Panc1 (cell line): ENCODE data around the gene SMIM36. TPM values are rescaled to one million over a fixed set of nuclear protein-coding genes. Genes with fewer than 3 reads are reported as not detected.
A peak's percentile ranks its signal among the peaks of the same experiment; 100 is the strongest.

Experiments
- ATAC-seq: fragments of 200-7000 bp; cut with Tn5 transposase; 2 replicates; pipeline ENCODE4 v1.9.1; 2020; ENCODE audit warnings: mild to moderate bottlenecking, moderate library complexity
- BruUV-seq: library from RNA; stranded (reverse); fragments of 400-500 nt; replicated peaks from 2 replicates; lab custom pipeline; 2021; lab: Mats Ljungman, UMichigan
- CTCF ChIA-PET: fragments of 300-600 bp; sonication (Branson Sonifier 250); formaldehyde crosslinking; loops from one replicate; lab custom pipeline; 2022; ENCODE audit warnings: antibody characterized with exemption; lab: Charles Lee
- POLR2A ChIA-PET: fragments of 300-600 bp; sonication (Branson Sonifier 250); formaldehyde crosslinking; loops from one replicate; lab custom pipeline; 2022; ENCODE audit warnings: antibody characterized with exemption; lab: Charles Lee
- DNase-seq: peaks from one replicate; pipeline ENCODE4 v3.0.0-alpha.2; 2010; ENCODE audit warnings: low read depth, low spot score
- H3K27ac ChIP-seq: 2 replicates; pipeline ENCODE4 v1.5.1; 2011; ENCODE audit warnings: mild to moderate bottlenecking, low read length, inconsistent platforms
- H3K27me3 ChIP-seq: fragments of 200-500 bp; sonication (Bioruptor generic); 2 replicates; pipeline ENCODE4 v1.6.0; 2014; ENCODE audit warnings: low read length, inconsistent platforms; ENCODE audit not compliant: control insufficient read depth, insufficient read depth
- H3K36me3 ChIP-seq: fragments of 200-500 bp; sonication (Bioruptor generic); 2 replicates; pipeline ENCODE4 v1.5.1; 2014; ENCODE audit warnings: inconsistent platforms, mild to moderate bottlenecking, low read length, moderate library complexity; ENCODE audit not compliant: control insufficient read depth, insufficient read depth
- H3K4me1 ChIP-seq: 2 replicates; pipeline ENCODE4 v1.5.1; 2011; ENCODE audit warnings: inconsistent platforms, mild to moderate bottlenecking, low read length, moderate library complexity; ENCODE audit not compliant: control insufficient read depth, insufficient read depth
- H3K4me3 ChIP-seq, 2 experiments: 2 replicates each; pipeline ENCODE4 v1.5.1; 2011 to 2012; ENCODE audit warnings: low read depth in 2 of 2, low read length in 2 of 2, mild to moderate bottlenecking in 2 of 2, inconsistent platforms in 1 of 2, moderate library complexity in 1 of 2
- H3K9me3 ChIP-seq: fragments of 200-500 bp; sonication (Bioruptor generic); 2 replicates; pipeline ENCODE4 v1.5.1; 2014; ENCODE audit warnings: low read depth, mild to moderate bottlenecking, inconsistent platforms, low read length, moderate library complexity; ENCODE audit not compliant: control insufficient read depth, insufficient read depth
- POLR2AphosphoS5 ChIP-seq: IDR thresholded peaks from 2 replicates; pipeline ENCODE4 v1.6.1; 2012; ENCODE audit warnings: mild to moderate bottlenecking, low read depth, low read length, moderate library complexity
- SIN3A ChIP-seq: IDR thresholded peaks from 2 replicates; pipeline ENCODE4 v1.6.1; 2012; ENCODE audit warnings: low read depth, mild to moderate bottlenecking, low read length, moderate library complexity, borderline replicate concordance; ENCODE audit not compliant: insufficient read depth
- TCF7L2 ChIP-seq: IDR thresholded peaks from 2 replicates; pipeline ENCODE4 v1.6.1; 2011; ENCODE audit warnings: mild to moderate bottlenecking, low read depth, low read length, inconsistent platforms
- in situ Hi-C: cut with HindIII; loops from 2 replicates; pipeline ENCODE4 v1.10.0; 2016; ENCODE audit warnings: low sequenced_read_pairs, low pct_unique_long_range_greater_than_20kb
- intact Hi-C: fragments of 100-400 bp; cut with micrococcal nuclease; formaldehyde crosslinking; loops from one replicate; pipeline ENCODE4 v1.10.0; 2022; ENCODE audit not compliant: unreplicated experiment
- total RNA-seq: library from RNA; stranded (reverse); gene quantifications from one replicate; pipeline ENCODE4 v1.2.1, GENCODE V29; 2021; ENCODE audit not compliant: unreplicated experiment
- TF ChIP-seq, protein P1 (sequence below): fragments of 450-650 bp; IDR thresholded peaks from 2 replicates; pipeline ENCODE4 v1.5.1; 2017; ENCODE audit warnings: mild to moderate bottlenecking
- TF ChIP-seq, protein P2 (sequence below), 2 experiments: IDR thresholded peaks; 2 replicates each; pipeline ENCODE4 v1.6.1; 2011 to 2012; ENCODE audit warnings: low read depth in 2 of 2, control low read depth in 1 of 2, low read length in 1 of 2, mild to moderate bottlenecking in 1 of 2, moderate library complexity in 1 of 2; ENCODE audit not compliant: insufficient read depth in 1 of 2

Gene SMIM36
- total RNA-seq, 1 experiment from 2014 or later: not detected

DNA sequence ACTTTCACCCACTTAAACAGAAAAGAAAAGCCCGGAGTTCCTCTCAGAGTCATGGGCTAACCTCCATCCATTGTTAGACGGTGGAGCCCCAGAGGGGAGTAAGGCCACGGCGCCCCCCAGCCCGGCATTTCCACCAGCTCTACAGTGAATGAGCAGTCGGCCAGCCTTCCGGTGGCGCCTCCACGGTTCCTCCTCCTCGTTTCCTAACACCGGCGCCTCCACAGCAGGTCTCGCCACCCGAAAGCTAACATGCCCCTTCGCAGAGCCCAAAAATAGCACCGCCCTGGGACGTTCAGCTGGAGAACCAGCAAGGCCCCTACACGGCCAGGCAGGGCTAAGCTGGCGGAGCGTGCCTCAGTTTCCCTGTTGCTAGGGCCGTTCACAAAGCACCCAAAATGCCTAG, 90.5 kb downstream of the SMIM36 start:
- BruUV-seq: no TSS peak
- peak overlapping the region; percentile 79 for H3K27ac ChIP-seq
- CTCF ChIA-PET: no interaction called here

DNA sequence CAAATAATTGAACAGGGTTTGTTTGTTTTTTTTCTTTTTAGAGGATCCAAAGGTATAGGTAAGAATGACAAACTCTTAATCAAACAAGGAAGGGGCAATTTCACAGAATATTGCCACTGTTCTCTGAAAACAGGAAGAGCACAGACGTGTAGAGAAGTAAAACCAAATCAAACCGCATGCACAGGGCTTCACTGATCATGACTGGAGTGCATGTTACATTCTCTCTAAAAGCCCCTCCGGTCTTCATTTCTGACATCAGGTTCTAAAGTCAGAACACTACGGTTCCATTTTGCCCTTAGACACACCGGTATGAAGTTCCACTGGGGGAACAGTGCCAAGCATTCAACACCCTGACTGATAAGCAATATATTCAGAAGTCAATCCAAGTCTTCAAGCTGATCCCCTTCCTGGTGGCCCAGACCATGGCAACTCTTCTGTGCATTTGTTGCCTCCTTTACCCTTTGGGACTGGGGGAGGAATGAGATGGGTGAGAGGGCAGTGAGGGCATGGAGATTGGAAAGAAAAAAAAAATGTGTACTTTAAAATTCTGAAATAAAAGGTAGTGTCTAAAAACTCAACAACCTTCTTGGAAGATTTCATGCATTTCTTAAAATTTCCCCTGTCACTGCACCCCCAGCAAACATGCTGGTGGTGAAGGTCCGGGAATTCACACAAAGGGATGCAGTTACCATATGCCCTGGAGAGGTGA, 91.0 kb downstream of the SMIM36 start:
- POLR2A ChIA-PET: no interaction called here
- no peak for TF ChIP-seq POLR2AphosphoS5
- TF ChIP-seq TCF7L2: no peak
- TF ChIP-seq SIN3A: no peak
- TF ChIP-seq, protein P1, sequence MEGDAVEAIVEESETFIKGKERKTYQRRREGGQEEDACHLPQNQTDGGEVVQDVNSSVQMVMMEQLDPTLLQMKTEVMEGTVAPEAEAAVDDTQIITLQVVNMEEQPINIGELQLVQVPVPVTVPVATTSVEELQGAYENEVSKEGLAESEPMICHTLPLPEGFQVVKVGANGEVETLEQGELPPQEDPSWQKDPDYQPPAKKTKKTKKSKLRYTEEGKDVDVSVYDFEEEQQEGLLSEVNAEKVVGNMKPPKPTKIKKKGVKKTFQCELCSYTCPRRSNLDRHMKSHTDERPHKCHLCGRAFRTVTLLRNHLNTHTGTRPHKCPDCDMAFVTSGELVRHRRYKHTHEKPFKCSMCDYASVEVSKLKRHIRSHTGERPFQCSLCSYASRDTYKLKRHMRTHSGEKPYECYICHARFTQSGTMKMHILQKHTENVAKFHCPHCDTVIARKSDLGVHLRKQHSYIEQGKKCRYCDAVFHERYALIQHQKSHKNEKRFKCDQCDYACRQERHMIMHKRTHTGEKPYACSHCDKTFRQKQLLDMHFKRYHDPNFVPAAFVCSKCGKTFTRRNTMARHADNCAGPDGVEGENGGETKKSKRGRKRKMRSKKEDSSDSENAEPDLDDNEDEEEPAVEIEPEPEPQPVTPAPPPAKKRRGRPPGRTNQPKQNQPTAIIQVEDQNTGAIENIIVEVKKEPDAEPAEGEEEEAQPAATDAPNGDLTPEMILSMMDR: no peak
- TF ChIP-seq, protein P2, sequence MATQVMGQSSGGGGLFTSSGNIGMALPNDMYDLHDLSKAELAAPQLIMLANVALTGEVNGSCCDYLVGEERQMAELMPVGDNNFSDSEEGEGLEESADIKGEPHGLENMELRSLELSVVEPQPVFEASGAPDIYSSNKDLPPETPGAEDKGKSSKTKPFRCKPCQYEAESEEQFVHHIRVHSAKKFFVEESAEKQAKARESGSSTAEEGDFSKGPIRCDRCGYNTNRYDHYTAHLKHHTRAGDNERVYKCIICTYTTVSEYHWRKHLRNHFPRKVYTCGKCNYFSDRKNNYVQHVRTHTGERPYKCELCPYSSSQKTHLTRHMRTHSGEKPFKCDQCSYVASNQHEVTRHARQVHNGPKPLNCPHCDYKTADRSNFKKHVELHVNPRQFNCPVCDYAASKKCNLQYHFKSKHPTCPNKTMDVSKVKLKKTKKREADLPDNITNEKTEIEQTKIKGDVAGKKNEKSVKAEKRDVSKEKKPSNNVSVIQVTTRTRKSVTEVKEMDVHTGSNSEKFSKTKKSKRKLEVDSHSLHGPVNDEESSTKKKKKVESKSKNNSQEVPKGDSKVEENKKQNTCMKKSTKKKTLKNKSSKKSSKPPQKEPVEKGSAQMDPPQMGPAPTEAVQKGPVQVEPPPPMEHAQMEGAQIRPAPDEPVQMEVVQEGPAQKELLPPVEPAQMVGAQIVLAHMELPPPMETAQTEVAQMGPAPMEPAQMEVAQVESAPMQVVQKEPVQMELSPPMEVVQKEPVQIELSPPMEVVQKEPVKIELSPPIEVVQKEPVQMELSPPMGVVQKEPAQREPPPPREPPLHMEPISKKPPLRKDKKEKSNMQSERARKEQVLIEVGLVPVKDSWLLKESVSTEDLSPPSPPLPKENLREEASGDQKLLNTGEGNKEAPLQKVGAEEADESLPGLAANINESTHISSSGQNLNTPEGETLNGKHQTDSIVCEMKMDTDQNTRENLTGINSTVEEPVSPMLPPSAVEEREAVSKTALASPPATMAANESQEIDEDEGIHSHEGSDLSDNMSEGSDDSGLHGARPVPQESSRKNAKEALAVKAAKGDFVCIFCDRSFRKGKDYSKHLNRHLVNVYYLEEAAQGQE (IDR thresholded peaks at IDR 0.05; ENCODE audit: insufficient read depth in 1 of 2, low read depth in 2 of 2, low read length in 1 of 2): no peak
- intact Hi-C loops: loop anchor here (5.0 kb wide), 1 partner anchor 92 kb away; the partner anchor contains the start of gene SMIM36

More for the DNA sequence above, 90.5 kb downstream of the SMIM36 start:
- Histone ChIP-seq H3K36me3 (no peaks in the 10 kb centered on the region; the same call in 1 of the 2 replicates), H3K4me1 (peaks cover 13% of the 10 kb centered on the region), H3K27me3 (peaks cover 19% of the 10 kb centered on the region), H3K9me3 (no peaks in the 10 kb centered on the region), H3K4me3 (peak overlapping the region; percentile 82 to 91)
- intact Hi-C loops (loop anchor here (5.0 kb wide), 1 partner anchor 92 kb away; the partner anchor contains the start of gene SMIM36), in situ Hi-C loops (no loop called here)
- TF ChIP-seq, protein P1: no peak
- TF ChIP-seq TCF7L2 (no peak), SIN3A (0 out of 2 replicates have a peak, but pooled peaks have one; percentile 15)
- TF ChIP-seq, protein P2 (IDR thresholded peaks at IDR 0.05; ENCODE audit: insufficient read depth in 1 of 2, low read depth in 2 of 2, low read length in 1 of 2): no peak
- POLR2A ChIA-PET: no interaction called here
- DNase-seq (no peak), ATAC-seq (peak; percentile 31)

More for the DNA sequence above, 91.0 kb downstream of the SMIM36 start:
- ATAC-seq (no peak), DNase-seq (no peak)
- BruUV-seq: no TSS peak
- Histone ChIP-seq H3K27me3 (peaks cover 17% of the 10 kb centered on the region), H3K4me1 (peaks cover 13% of the 10 kb centered on the region), H3K9me3 (no peaks in the 10 kb centered on the region), H3K4me3 (peak overlapping the region; percentile 82 to 91), H3K36me3 (no peaks in the 10 kb centered on the region; the same call in 1 of the 2 replicates), H3K27ac (peak overlapping the region; percentile 79)
- in situ Hi-C loops: no loop called here
- CTCF ChIA-PET: no interaction called here
